Ishikawa (cell line): Measurements from ENCODE around the gene GATAD2B.

Experiments
- EP300 ChIP-seq: IDR thresholded peaks from 2 replicates; pipeline ENCODE4 v1.6.1; 2012; ENCODE audit warnings: borderline replicate concordance
- MAX ChIP-seq: IDR thresholded peaks from 2 replicates; pipeline ENCODE4 v1.6.1; 2012
- REST ChIP-seq: IDR thresholded peaks from 2 replicates; pipeline ENCODE4 v1.6.1; 2012; ENCODE audit warnings: low read depth, mild to moderate bottlenecking
- TCF12 ChIP-seq: IDR thresholded peaks from 2 replicates; pipeline ENCODE4 v1.6.1; 2012; ENCODE audit warnings: low read depth
- TEAD4 ChIP-seq: IDR thresholded peaks from 2 replicates; pipeline ENCODE4 v1.6.1; 2012
- YY1 ChIP-seq: IDR thresholded peaks from 2 replicates; pipeline ENCODE4 v1.6.1; 2012; ENCODE audit warnings: low read depth

GRCh38 chr1:153953859-153954365, 31.1 kb upstream of the GATAD2B start:
- TF ChIP-seq MAX (no peak), TEAD4 (no peak), EP300 (no peak), TCF12 (no peak), YY1 (no peak), REST (no peak)
